Lung (tissue), 12 donors: ENCODE measurements around the gene ARL4A. TPM values are rescaled to one million over a fixed set of nuclear protein-coding genes. Genes with fewer than 3 reads are reported as not detected.
A peak's percentile ranks its signal among the peaks of the same experiment; 100 is the strongest.
"Not testable (repeated sequence)": the region's sequence is repeated elsewhere in the genome, so short reads cannot be mapped to it uniquely, and the experiment has no call there.

Experiments
- ATAC-seq: fragments of 200-7000 bp; cut with Tn5 transposase; one replicate; pipeline ENCODE4 v1.9.1; 2020; ENCODE audit warnings: moderate number of reproducible peaks; ENCODE audit not compliant: insufficient read depth, low FRiP score
- DNase-seq, 3 donors: peaks; one replicate each; pipeline ENCODE4 v3.0.0-alpha.2; 2013 to 2017
- H3K27ac ChIP-seq, 2 donors: one replicate each; pipeline ENCODE4 v1.5.1; 2013; ENCODE audit warnings: mild to moderate bottlenecking in 2 of 2, moderate library complexity in 2 of 2, control low read depth in 1 of 2, inconsistent platforms in 1 of 2, low read depth in 1 of 2, low read length in 1 of 2
- H3K27me3 ChIP-seq, 3 donors: one replicate each; pipeline ENCODE4 v1.5.1; 2013; ENCODE audit warnings: low read length in 2 of 3; ENCODE audit not compliant: control insufficient read depth in 3 of 3, insufficient read depth in 3 of 3
- H3K36me3 ChIP-seq, 4 donors: one replicate each; pipeline ENCODE4 v1.5.1; 2013; ENCODE audit warnings: low read length in 4 of 4, mild to moderate bottlenecking in 1 of 4, moderate library complexity in 1 of 4; ENCODE audit not compliant: control insufficient read depth in 4 of 4, insufficient read depth in 4 of 4
- H3K4me1 ChIP-seq, 5 donors: one replicate each; pipeline ENCODE4 v1.5.1; 2013; ENCODE audit warnings: low read length in 5 of 5, mild to moderate bottlenecking in 2 of 5, moderate library complexity in 1 of 5; ENCODE audit not compliant: control insufficient read depth in 5 of 5, insufficient read depth in 5 of 5
- H3K4me3 ChIP-seq: one replicate; pipeline ENCODE4 v1.5.1; 2013; ENCODE audit warnings: mild to moderate bottlenecking, control low read depth, moderate library complexity
- H3K9ac ChIP-seq, 2 donors: one replicate each; pipeline ENCODE4 v1.5.1; 2013; ENCODE audit warnings: low read length in 2 of 2, control low read depth in 1 of 2; ENCODE audit not compliant: insufficient read depth in 1 of 2
- H3K9me3 ChIP-seq, 4 donors: one replicate each; pipeline ENCODE4 v1.5.1; 2013; ENCODE audit warnings: low read length in 3 of 4, mild to moderate bottlenecking in 1 of 4, moderate library complexity in 1 of 4; ENCODE audit not compliant: control insufficient read depth in 4 of 4, insufficient read depth in 3 of 4
- CTCF ChIP-seq: IDR thresholded peaks from 2 replicates; pipeline ENCODE4 v1.5.1; 2012; ENCODE audit warnings: mild to moderate bottlenecking; ENCODE audit errors: control extremely low read depth, extremely low read depth
- WGBS, 2 donors: extraction: QIAGEN DNeasy Blood & Tissue Kit; methylation state at CpG; one replicate each; pipeline ENCODE4 v1.1.7; 2013; 5-methylcytosine and 5-hydroxymethylcytosine counted together
- polyA plus RNA-seq, 2 donors: library from polyadenylated mRNA; stranded (reverse); fragments of 200-250 nt; gene quantifications; one replicate each; pipeline ENCODE4 v1.2.1, GENCODE V29; 2013
- total RNA-seq, 2 donors: library from RNA; depleted of rRNA in 1 of 2; stranded (reverse); fragments of >200 nt in 1 of 2; gene quantifications; one replicate each; pipeline ENCODE4 v1.2.1, GENCODE V29; 2014 to 2021
- donor health status: control.
- donor health status: control.
- donor health status: Bipolar disorder and iron deficiency.
- donor health status: healthy.
- donor health status: DM: yes; HTN: yes; CAD: no.

The ARL4A gene
- total and polyA plus RNA-seq, 4 donors = 21.4 to 34.8 (median 33.0) TPM

GRCh38 chr7:12643001-12643643 is 44.3 kb upstream of the ARL4A start:
- DNase-seq (no peak), ATAC-seq (no peak)
- Histone ChIP-seq H3K27me3 (no peaks in the 10 kb centered on the region), H3K9me3 (no peaks in the 10 kb centered on the region), H3K9ac (no peak overlapping the region), H3K4me3 (peak overlapping the region; percentile 16), H3K36me3 (no peaks in the 10 kb centered on the region), H3K4me1 (peaks cover 0 to 6% (median 2%) of the 10 kb centered on the region in 5 donors), H3K27ac (peak overlapping the region in 1 of 2 donors; percentile 53)
- 73 to 83% methylated on average over 3 of the region's 3 CpGs for WGBS, 2 donors
- no peak for TF ChIP-seq CTCF

GRCh38 chr7:12643644-12644043 is 43.8 kb upstream of the ARL4A start:
- WGBS, 2 donors = 69 to 80% methylated on average over 5 of the region's 5 CpGs
- Histone ChIP-seq H3K27ac (peak overlapping the region in 1 of 2 donors; percentile 53), H3K9me3 (no peaks in the 10 kb centered on the region), H3K36me3 (no peaks in the 10 kb centered on the region), H3K9ac (no peak overlapping the region), H3K4me1 (peaks cover 0 to 6% (median 2%) of the 10 kb centered on the region in 5 donors), H3K4me3 (peak overlapping the region; percentile 16), H3K27me3 (no peaks in the 10 kb centered on the region)
- DNase-seq (no peak), ATAC-seq (no peak)
- no peak for TF ChIP-seq CTCF

- not testable (repeated sequence) for H3K27me3 ChIP-seq, H3K9ac ChIP-seq, H3K27ac ChIP-seq, ATAC-seq, H3K4me3 ChIP-seq, DNase-seq, H3K9me3 ChIP-seq, H3K36me3 ChIP-seq
- WGBS, 2 donors = 76 to 85% methylated on average over 6 of the region's 6 CpGs
- peaks cover 0 to 11% (median 2%) of the 10 kb centered on the region in 5 donors for H3K4me1 ChIP-seq
These were observed 42.2 kb upstream of the ARL4A start for GRCh38 chr7:12645212-12645611.

- DNase-seq (no peak), ATAC-seq (no peak)
- Histone ChIP-seq H3K4me3 (no peak overlapping the region), H3K4me1 (peaks cover 0 to 11% (median 2%) of the 10 kb centered on the region in 5 donors), H3K27ac (no peak overlapping the region), H3K9me3 (no peaks in the 10 kb centered on the region), H3K9ac (no peak overlapping the region), H3K27me3 (no peaks in the 10 kb centered on the region), H3K36me3 (no peaks in the 10 kb centered on the region)
- no peak for TF ChIP-seq CTCF
- 65 to 83% methylated on average over 1 of the region's 1 CpG for WGBS, 2 donors
These were observed 41.3 kb upstream of the ARL4A start for GRCh38 chr7:12646139-12646538.
